Endothelial cell of umbilical vein (primary cell): ENCODE results near the gene LITAFD. TPM values are rescaled to one million over a fixed set of nuclear protein-coding genes. Genes with fewer than 3 reads are reported as not detected.

Experiments used
- BruUV-seq: library from RNA; stranded (reverse); fragments of 400-500 nt; replicated peaks from 2 replicates; lab custom pipeline; 2021; lab: Mats Ljungman, UMichigan
- CTCF ChIA-PET: fragments of 300-600, 350-600 bp; sonication (Branson Sonifier 250); formaldehyde crosslinking; loops from one replicate; lab custom pipeline; 2021; ENCODE audit warnings: antibody characterized with exemption, inconsistent platforms; lab: Charles Lee
- POLR2A ChIA-PET: fragments of 300-600, 350-600 bp; sonication (Branson Sonifier 250); formaldehyde crosslinking; loops from one replicate; lab custom pipeline; 2021; ENCODE audit warnings: antibody characterized with exemption, inconsistent platforms; lab: Charles Lee
- DNase-seq: peaks from one replicate; pipeline ENCODE4 v3.0.0-alpha.2; 2011; ENCODE audit warnings: low read depth, low spot score
- FAIRE-seq: peaks from 2 replicates; lab custom pipeline; 2011; peaks lifted over from hg19 to GRCh38; lab: Jason Lieb, UNC
- H2AFZ ChIP-seq: 2 replicates; pipeline ENCODE4 v1.6.0; 2012; ENCODE audit warnings: low read depth, low read length, control low read depth, inconsistent platforms
- H3K27ac ChIP-seq: 2 replicates; pipeline ENCODE4 v1.5.1; 2011; ENCODE audit warnings: low read depth, mild to moderate bottlenecking, control low read depth, low read length, moderate library complexity; ENCODE audit not compliant: insufficient read depth
- H3K27me3 ChIP-seq, 2 experiments: 2 replicates each; pipeline versions ENCODE4 v1.6.0 to v1.6.1; 2011; ENCODE audit warnings: low read length in 2 of 2, mixed read lengths in 1 of 2; ENCODE audit not compliant: control insufficient read depth in 2 of 2, insufficient read depth in 2 of 2
- H3K36me3 ChIP-seq, 2 experiments: 2 replicates in 1 of 2; 3 replicates in 1 of 2; pipeline ENCODE4 v1.5.1; 2011; ENCODE audit warnings: low read length in 2 of 2, mild to moderate bottlenecking in 1 of 2, moderate library complexity in 1 of 2; ENCODE audit not compliant: control insufficient read depth in 2 of 2, insufficient read depth in 2 of 2; ENCODE audit errors: extremely low read depth in 1 of 2
- H3K4me1 ChIP-seq: 3 replicates; pipeline ENCODE4 v1.5.1; 2011; ENCODE audit warnings: mild to moderate bottlenecking, low read length; ENCODE audit not compliant: control insufficient read depth, insufficient read depth; ENCODE audit errors: extremely low read depth
- H3K4me2 ChIP-seq: 2 replicates; pipeline ENCODE4 v1.6.1; 2011; ENCODE audit warnings: low read length, control low read depth, mixed read lengths; ENCODE audit not compliant: insufficient read depth
- H3K4me3 ChIP-seq, 3 experiments: fragments of 200-600 bp in 1 of 3; sonication (generic), shearing (Covaris generic) in 1 of 3; replicated peaks in 1 of 3; 2 replicates each; pipeline ENCODE4 v1.5.1; 2011 to 2016; ENCODE audit warnings: control low read depth in 3 of 3, low read length in 3 of 3, mild to moderate bottlenecking in 2 of 3, inconsistent platforms in 1 of 3, low read depth in 1 of 3, moderate library complexity in 1 of 3; ENCODE audit not compliant: insufficient read depth in 1 of 3
- H3K79me2 ChIP-seq: 2 replicates; pipeline ENCODE4 v1.6.0; 2012; ENCODE audit warnings: low read length, inconsistent platforms; ENCODE audit not compliant: control insufficient read depth, insufficient read depth
- H3K9ac ChIP-seq: replicated peaks from 2 replicates; pipeline ENCODE3; 2011; ENCODE audit warnings: low read length, control low read depth; ENCODE audit not compliant: insufficient read depth; ENCODE audit errors: extremely low read depth
- H3K9me1 ChIP-seq: replicated peaks from 3 replicates; pipeline ENCODE4 v1.6.0; 2011; ENCODE audit warnings: mild to moderate bottlenecking, low read length; ENCODE audit not compliant: control insufficient read depth, insufficient read depth; ENCODE audit errors: extremely low read depth
- H3K9me3 ChIP-seq: replicated peaks from 2 replicates; pipeline ENCODE4 v1.5.1; 2012; ENCODE audit warnings: low read length, inconsistent platforms; ENCODE audit not compliant: control insufficient read depth, insufficient read depth
- H4K20me1 ChIP-seq: replicated peaks from 2 replicates; pipeline ENCODE3; 2011; ENCODE audit warnings: mild to moderate bottlenecking, low read length; ENCODE audit not compliant: control insufficient read depth, insufficient read depth; ENCODE audit errors: extremely low read depth
- EZH2 ChIP-seq: IDR thresholded peaks from 2 replicates; pipeline ENCODE4 v1.6.1; 2012; ENCODE audit warnings: borderline replicate concordance, low read depth, mild to moderate bottlenecking, moderate library complexity, low read length, inconsistent platforms; ENCODE audit not compliant: severe bottlenecking
- FOS ChIP-seq: IDR thresholded peaks from 2 replicates; pipeline ENCODE4 v1.6.1; 2011; ENCODE audit warnings: mild to moderate bottlenecking, low read length, moderate library complexity, borderline replicate concordance; ENCODE audit not compliant: insufficient read depth
- GATA2 ChIP-seq: IDR thresholded peaks from 2 replicates; pipeline ENCODE4 v1.7.0; 2011; ENCODE audit warnings: low read depth, mild to moderate bottlenecking, moderate library complexity, mixed read lengths, low read length; ENCODE audit not compliant: insufficient read length, insufficient read depth
- JUN ChIP-seq: IDR thresholded peaks from 2 replicates; pipeline ENCODE4 v1.6.1; 2011; ENCODE audit warnings: borderline replicate concordance, low read depth; ENCODE audit not compliant: insufficient read length, insufficient read depth
- MYC ChIP-seq: IDR thresholded peaks from one replicate; pipeline ENCODE4 v1.6.1; 2011; ENCODE audit warnings: mild to moderate bottlenecking, low read depth, low read length
- POLR2A ChIP-seq: IDR thresholded peaks from 2 replicates; pipeline ENCODE4 v1.6.1; 2012; ENCODE audit warnings: low read depth, mild to moderate bottlenecking, control low read depth, low read length
- POLR2AphosphoS5 ChIP-seq: IDR thresholded peaks from 2 replicates; pipeline ENCODE4 v1.6.1; 2012; ENCODE audit warnings: low read depth, mild to moderate bottlenecking, control low read depth, low read length, moderate library complexity; ENCODE audit not compliant: insufficient read depth
- dilution Hi-C: fragments of 300-500 bp; cut with MboI; formaldehyde crosslinking; loops from one replicate; pipeline ENCODE4 v1.15.0; 2019; ENCODE audit warnings: low sequenced_read_pairs; ENCODE audit not compliant: extremely low pct_ligation_motif_present
- intact Hi-C: fragments of 100-400 bp; cut with micrococcal nuclease; formaldehyde crosslinking; loops from one replicate; pipeline ENCODE4 v1.10.0; 2022
- polyA plus RNA-seq, 4 experiments: library from polyadenylated mRNA; depleted of rRNA in 3 of 4; stranded (reverse) in 3 of 4; unstranded in 1 of 4; fragments of >200 nt; gene quantifications; 2 replicates each; pipeline versions ENCODE4 v1.2.1 to v1.2.3, GENCODE V29; 2011 to 2012; ENCODE audit warnings: missing spikeins in 1 of 4
- total RNA-seq: library from RNA; stranded (reverse); gene quantifications from 2 replicates; pipeline ENCODE4 v1.2.3, GENCODE V29; 2021
- TF ChIP-seq, protein P1 (sequence below), 2 donors: IDR thresholded peaks; 1 replicate in 1 of 2; 2 replicates in 1 of 2; pipeline ENCODE4 v1.5.1; 2011; ENCODE audit warnings: low read length in 2 of 2, mild to moderate bottlenecking in 2 of 2, moderate library complexity in 2 of 2, control low read depth in 1 of 2, inconsistent platforms in 1 of 2, low read depth in 1 of 2; ENCODE audit not compliant: insufficient read depth in 1 of 2; ENCODE audit errors: extremely low read depth in 1 of 2
- TF ChIP-seq, protein P2 (sequence below): IDR thresholded peaks from 2 replicates; pipeline ENCODE4 v1.6.1; 2011; ENCODE audit not compliant: insufficient read depth, insufficient read length

Gene LITAFD
- total and polyA plus RNA-seq, 2 donors (not counting 3 experiments of a cell fraction or from before 2014, with no cell fraction given), result not detected

DNA sequence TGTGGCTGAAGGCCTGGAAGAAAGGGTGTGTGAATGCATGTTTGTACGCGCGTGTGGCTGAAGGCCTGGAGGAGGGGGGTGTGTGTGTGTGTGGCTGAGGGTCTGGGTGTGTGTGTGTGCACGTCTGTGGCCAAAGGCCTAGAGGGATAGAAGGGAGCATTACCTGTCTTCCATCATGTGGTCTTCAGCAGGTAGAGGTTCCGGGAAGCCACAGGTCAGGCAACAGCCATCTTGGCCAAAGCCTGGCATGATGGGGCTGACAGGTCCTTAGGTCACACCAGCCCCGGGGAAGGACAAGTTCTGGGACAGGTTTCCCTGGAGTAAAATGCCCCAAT, 5.2 kb downstream of the LITAFD start:
- no peak for FAIRE-seq
- dilution Hi-C loops (no loop called here), intact Hi-C loops (loop anchor here (5.0 kb wide), 1 partner anchor 120 kb away; no protein-coding TSS in a partner anchor)
- H3K9me1 ChIP-seq, result no peaks in the 10 kb centered on the region
- no peaks in the 10 kb centered on the region for H3K9me3 ChIP-seq
- H3K27me3 ChIP-seq, result no peaks in the 10 kb centered on the region
- POLR2A ChIA-PET, result no interaction called here
- TF ChIP-seq FOS, result no peak
- no peak for TF ChIP-seq POLR2A
- TF ChIP-seq EZH2, result no peak
- TF ChIP-seq JUN, result no peak
- TF ChIP-seq, protein P1, sequence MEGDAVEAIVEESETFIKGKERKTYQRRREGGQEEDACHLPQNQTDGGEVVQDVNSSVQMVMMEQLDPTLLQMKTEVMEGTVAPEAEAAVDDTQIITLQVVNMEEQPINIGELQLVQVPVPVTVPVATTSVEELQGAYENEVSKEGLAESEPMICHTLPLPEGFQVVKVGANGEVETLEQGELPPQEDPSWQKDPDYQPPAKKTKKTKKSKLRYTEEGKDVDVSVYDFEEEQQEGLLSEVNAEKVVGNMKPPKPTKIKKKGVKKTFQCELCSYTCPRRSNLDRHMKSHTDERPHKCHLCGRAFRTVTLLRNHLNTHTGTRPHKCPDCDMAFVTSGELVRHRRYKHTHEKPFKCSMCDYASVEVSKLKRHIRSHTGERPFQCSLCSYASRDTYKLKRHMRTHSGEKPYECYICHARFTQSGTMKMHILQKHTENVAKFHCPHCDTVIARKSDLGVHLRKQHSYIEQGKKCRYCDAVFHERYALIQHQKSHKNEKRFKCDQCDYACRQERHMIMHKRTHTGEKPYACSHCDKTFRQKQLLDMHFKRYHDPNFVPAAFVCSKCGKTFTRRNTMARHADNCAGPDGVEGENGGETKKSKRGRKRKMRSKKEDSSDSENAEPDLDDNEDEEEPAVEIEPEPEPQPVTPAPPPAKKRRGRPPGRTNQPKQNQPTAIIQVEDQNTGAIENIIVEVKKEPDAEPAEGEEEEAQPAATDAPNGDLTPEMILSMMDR (IDR thresholded peaks at IDR 0.05; ENCODE audit: extremely low read depth in 1 of 2, insufficient read depth in 1 of 2, low read depth in 1 of 2, low read length in 2 of 2), result no peak
- TF ChIP-seq POLR2AphosphoS5, result no peak
- no peak for TF ChIP-seq MYC
- TF ChIP-seq, protein P2, sequence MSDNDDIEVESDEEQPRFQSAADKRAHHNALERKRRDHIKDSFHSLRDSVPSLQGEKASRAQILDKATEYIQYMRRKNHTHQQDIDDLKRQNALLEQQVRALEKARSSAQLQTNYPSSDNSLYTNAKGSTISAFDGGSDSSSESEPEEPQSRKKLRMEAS, result no peak
- no peak for TF ChIP-seq GATA2
- no TSS peak for BruUV-seq
- no peak for DNase-seq
- H4K20me1 ChIP-seq, result no peaks in the 10 kb centered on the region
- peaks cover 3 to 16% of the 10 kb centered on the region in 2 experiments for H3K36me3 ChIP-seq
- CTCF ChIA-PET, result interaction anchor here (5.2 kb wide), 1 partner anchor 122 kb away, joined by 23 read pairs; no protein-coding TSS in a partner anchor
- no peaks in the 10 kb centered on the region for H3K79me2 ChIP-seq
- H3K27ac ChIP-seq, result no peak overlapping the region
- no peak overlapping the region for H3K9ac ChIP-seq
- H2AFZ ChIP-seq, result no peak overlapping the region
- H3K4me3 ChIP-seq, result no peak overlapping the region
- no peak overlapping the region for H3K4me2 ChIP-seq
- H3K4me1 ChIP-seq, result peaks cover 12% of the 10 kb centered on the region
